NOMO-1 treated with dmso at 0.1 percent for 144 hours (cell line): Measurements from ENCODE around the gene TNFAIP8L3.
A peak's percentile ranks its signal among the peaks of the same experiment; 100 is the strongest.
"Not testable (repeated sequence)": the region's sequence is repeated elsewhere in the genome, so short reads cannot be mapped to it uniquely, and the experiment has no call there.

Experiments used
- DNase-seq: peaks from one replicate; lab custom pipeline; 2025; ENCODE audit not compliant: unreplicated experiment; lab: John Stamatoyannopoulos, UW

The TNFAIP8L3 gene

DNA sequence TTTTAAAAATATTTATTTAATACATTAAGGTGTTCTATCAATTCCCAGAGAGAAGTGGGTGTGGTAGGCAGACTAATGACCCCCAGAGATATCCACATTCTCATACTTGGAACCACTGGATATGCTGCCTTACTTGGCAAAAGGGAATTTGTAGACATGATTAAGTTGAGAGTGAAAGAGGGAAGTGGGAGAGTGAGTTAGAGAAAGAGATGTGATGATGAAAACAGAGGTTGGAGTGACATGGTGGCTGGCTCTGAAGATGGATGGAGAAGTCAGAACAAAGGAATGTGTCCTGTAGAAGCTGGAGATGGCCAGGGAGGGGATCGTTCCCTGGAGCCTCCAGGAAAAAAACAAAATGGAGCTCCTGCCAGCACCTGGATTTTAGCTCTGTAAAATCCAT, 32.0 kb downstream of the TNFAIP8L3 start:
- DNase-seq, result no peak

GRCh38 chr15:51060030-51060673, 34.6 kb downstream of the TNFAIP8L3 start:
- DNase-seq, result no peak

DNA sequence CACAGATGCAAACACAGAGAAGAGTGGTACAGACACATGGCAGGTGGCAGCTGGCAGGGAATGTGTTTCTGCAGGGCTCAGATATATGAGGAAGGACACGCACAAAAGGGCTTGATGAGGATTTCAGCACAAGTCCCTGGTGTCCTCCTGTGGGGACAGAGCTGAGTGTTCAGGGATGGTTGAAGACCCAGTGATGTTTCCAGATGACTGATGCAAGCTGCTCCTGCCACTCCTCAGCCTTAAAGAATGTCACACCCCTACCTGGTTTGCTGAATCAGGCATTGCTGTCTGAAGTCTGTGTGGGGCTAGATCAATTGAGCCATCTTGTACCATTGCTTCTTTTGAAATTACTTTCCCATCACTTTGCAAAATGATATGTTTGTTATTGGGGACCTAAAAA, 40.2 kb downstream of the TNFAIP8L3 start:
- no peak for DNase-seq

DNA sequence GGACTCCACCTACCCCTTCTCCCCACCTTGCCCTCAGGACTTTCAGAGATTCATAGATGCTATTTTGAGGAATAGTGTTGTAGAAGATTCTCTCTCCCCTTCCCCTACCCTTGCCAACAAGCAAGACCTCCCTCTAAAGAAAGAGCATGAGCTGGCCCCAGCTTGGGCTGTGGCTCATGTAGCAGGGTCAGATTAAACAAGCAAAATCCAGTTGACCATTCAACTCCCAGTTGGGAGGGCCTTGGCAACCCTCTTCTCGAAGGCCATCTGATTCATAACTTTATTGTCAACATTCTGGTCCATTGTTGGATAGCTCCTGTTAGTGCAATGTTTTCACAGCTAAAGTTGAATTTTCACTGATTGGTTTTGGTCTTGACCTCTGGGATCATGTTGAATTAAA, 41.1 kb downstream of the TNFAIP8L3 start:
- DNase-seq, result no peak

DNA sequence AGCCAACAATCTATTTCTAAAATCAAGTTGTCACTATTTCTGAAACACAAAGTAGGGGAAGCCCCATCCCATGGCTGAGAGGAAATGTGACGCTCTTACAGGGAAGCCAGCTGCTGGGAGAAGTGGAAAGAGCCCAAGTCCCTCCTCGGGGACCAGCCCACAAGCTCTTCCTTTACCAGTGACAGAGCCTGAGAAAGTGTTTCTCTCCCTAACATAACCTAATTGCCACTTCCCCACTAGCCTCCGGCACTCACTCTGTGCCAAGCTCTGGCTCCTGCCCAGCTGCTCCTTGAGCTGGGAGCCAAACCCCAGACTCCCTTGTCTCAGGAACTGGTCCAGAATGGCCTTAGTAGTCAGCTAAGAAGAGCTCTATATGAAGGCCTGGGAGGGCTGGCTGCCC, 42.9 kb downstream of the TNFAIP8L3 start:
- no peak for DNase-seq

DNA sequence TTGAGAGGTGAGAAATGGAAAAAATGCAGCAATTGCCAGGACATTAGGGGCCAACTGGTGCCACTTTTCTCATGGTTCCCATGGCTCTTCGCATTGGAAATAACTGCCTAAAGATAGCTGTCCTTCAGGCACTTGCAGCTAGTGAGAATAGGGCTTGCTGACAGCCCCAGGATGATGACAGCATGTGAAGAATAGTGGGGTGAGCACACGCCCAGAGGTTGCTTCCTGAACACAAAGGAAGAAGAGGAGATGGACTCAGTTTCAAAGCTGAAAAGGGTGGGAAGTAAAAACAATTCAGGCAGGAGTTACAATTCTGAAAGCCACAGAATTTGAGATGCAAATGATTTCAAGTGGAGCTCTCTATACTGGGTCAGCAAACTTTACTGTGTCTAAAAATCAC, 45.6 kb downstream of the TNFAIP8L3 start:
- DNase-seq, result no peak

DNA sequence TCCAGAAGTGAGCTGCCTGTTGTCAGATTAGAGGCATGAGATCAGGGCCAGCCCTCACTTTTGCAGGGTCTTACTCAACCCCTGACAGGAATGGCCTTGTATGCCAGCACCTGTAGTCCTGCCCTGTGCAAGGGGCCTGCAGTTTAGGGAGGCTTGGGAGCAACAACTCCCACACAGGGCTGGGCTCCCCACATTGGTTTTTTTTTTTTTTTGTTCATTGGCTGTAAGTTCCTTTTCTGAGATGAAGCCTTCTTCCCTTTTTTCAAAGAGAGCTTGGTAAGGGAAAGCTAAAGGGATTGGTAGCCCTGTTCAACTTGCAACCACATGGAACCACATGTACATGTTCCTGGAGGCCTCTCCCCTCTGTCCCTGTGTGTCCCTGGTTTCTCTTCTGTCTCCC, 46.4 kb downstream of the TNFAIP8L3 start:
- DNase-seq, result peak; percentile 7

DNA sequence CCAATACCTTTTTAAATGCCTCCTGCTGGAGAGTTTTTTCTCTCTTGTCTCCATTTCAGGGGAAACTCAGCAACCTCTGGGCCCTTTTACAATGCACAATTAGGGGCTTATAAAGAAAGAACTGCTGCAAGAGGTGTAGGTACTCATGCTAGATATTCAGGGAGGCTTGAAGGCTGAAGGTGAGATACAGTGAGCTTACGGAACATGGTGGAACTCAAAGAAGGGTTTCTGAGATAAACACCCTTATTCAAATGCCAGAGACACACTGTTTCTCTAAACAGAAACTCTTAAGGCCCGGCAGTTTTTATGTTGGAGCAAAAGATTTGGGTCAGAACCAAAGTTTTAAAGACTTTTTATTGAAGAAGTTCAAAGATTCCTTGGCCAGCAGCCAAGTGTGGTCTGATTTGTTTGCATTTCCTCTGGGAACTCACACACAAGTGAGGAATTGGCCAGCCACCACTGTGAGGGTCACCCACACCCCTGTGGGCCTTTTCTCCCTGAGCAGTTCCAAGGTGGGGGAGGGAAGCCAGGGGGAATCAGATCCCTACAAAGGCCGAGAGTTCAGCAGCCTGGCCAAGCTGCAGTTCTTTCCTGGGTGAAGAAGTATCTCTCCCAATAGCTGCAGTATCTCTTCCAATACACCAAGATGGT, 47.8 kb downstream of the TNFAIP8L3 start:
- no peak for DNase-seq

- DNase-seq, result no peak
These were observed 48.7 kb downstream of the TNFAIP8L3 start for GRCh38 chr15:51046016-51046415.

GRCh38 chr15:51044037-51044727, 50.5 kb downstream of the TNFAIP8L3 start:
- no peak for DNase-seq

DNA sequence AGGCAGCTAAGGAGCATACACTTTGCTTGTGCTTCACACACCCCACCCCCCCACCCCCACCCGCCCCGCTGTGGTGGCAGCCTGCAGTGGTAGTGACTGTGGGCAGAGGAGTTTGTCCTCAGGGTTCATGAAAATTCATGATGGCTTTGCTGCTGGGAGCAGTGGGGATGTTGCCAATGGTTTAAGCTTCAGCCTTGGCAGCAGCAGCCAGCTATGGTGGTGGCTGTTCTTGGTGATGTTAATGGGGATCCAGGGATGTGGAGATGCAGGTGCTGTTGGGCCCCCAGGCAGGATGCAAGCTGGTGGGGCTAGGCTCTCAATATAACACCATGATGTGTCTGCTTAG, 55.8 kb downstream of the TNFAIP8L3 start:
- no peak for DNase-seq

GRCh38 chr15:51038162-51038973, 56.3 kb downstream of the TNFAIP8L3 start:
- DNase-seq, result no peak

DNA sequence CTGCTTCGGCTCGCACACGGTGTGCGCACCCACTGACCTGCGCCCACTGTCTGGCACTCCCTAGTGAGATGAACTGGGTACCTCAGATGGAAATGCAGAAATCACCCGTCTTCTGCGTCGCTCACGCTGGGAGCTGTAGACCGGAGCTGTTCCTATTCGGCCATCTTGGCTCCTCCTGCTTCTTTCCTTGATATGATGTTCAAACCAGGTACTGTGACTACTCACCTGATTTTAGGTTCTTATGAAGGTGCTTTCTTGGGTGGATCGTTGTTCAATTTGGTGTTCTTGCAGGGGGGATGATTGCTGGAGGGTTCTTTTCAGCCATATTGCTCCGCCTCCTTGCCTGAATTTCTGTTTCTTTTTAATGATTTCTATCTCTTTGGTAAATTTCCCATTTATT, 57.2 kb downstream of the TNFAIP8L3 start:
- DNase-seq, result not testable (repeated sequence)

GRCh38 chr15:51030649-51031316, 63.9 kb downstream of the TNFAIP8L3 start:
- no peak for DNase-seq

- DNase-seq, result no peak
These were observed 69.3 kb downstream of the TNFAIP8L3 start for GRCh38 chr15:51025454-51025846.

DNA sequence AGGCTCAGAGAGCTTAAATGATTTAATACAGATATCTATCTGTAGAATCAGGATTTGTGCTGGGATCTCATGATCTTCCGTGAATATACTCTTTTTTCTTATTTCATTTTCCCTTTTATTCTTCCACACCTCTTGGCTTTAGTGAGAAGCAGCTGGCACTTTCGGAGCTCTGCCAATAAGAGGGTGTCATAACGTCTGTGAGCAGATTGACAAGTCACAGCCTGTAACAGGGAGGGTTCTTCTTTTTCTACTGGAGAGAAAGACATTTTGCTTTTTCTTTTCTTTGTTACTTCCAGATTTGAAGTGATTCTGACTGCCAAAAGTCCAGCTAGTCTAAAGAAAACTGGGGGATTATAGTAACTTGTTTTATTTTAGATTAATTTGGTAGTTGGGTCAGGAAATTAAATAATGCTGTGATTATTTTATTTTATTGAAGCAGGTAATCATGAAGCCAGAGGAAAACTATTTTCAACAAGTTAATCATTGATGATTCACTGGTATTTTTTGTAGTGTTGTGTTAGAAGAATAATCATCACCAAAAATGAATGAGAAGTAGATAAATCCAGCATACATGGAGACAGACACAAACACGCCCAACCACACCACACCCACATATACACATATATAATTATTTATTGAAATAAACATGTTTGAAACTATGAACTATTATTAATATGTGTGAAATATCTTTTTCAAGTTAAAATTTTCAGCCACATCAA, 69.8 kb downstream of the TNFAIP8L3 start:
- DNase-seq, result no peak

DNA sequence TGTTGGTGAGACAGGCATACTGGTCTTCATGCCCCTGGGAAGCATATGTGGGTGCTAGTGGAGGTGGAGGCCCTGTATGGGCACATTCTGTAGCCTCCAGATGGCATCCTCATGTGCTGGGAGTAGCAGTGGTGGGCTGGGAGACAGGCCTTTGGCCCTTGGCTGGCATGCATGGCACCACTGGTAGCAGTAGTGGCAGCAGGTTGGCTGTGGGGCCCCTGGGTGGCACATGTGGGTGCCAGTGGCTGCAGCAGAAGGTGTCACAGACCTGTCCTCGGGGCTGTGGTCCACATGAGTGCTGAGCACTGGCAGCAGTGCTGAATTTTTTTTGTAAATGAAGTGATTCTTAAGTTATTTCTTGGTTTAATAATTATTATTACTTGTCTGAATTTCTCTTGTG, 71.2 kb downstream of the TNFAIP8L3 start:
- DNase-seq, result no peak

DNA sequence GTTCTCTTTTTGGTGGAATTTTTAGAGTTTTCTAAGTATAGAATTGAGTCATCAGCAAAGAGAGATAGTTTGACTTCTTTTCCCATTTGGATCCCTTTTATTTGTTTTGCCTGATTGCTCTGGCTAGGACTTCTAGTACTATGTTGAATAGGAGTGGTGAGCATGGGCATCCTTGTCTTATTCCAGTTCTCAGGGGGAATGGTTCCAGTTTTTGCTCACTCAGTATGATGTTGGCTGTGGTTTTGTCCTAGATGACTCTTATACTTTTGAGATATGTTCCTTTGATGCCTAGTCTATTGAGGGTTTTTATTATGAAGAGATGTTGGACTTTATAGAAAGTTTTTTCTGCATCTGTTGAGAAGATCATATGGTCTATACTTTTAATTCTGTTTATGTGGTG, 72.5 kb downstream of the TNFAIP8L3 start:
- DNase-seq, result no peak

GRCh38 chr15:51016615-51017014, 78.1 kb downstream of the TNFAIP8L3 start:
- no peak for DNase-seq

GRCh38 chr15:51011212-51011611, 83.5 kb downstream of the TNFAIP8L3 start:
- DNase-seq, result no peak
